ENCODE measurements around the gene VPS26A.

The VPS26A gene

DNA sequence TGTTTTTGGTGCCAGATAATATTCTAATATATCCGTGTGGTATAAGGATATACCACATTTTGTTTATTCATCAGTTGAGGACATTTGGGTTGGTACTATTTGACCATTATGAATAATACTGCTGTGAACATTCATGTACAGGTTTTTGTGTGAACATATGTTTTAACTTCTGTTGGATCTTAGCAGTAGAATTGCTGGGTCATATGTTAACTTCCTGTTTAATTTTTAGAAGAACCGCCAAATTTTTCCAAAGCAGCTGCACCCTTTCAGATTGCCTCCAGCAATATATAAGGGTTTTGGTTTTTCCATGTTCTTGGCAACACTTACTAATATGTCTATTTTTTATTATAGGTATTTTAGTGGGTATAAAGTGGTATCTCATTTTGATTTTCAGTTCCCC, 22.8 kb downstream of the VPS26A start:
- no peak overlapping the region for H3K9ac ChIP-seq (ENCODE audit: low read length)
- H3K36me3 ChIP-seq (ENCODE audit: insufficient read depth, low read length): no peaks in the 10 kb centered on the region
- no peaks in the 10 kb centered on the region for H3K27me3 ChIP-seq (ENCODE audit: insufficient read depth, low read length)
- no peaks in the 10 kb centered on the region for H3K9me3 ChIP-seq (ENCODE audit: low read length)
- H3K4me2 ChIP-seq (ENCODE audit: low read length): no peak overlapping the region
- H3F3A ChIP-seq (ENCODE audit: insufficient read depth, low read length): no peaks in the 10 kb centered on the region
- no peaks in the 10 kb centered on the region for H3K9me2 ChIP-seq (ENCODE audit: low read depth, low read length)
- no peak overlapping the region for H3K4me3 ChIP-seq (ENCODE audit: low read depth, low read length, poor library complexity, severe bottlenecking)
- no peak overlapping the region for H2AFZ ChIP-seq (ENCODE audit: low read length)
- H3K27ac ChIP-seq (ENCODE audit: low read depth, low read length, poor library complexity, severe bottlenecking): no peak overlapping the region
- TF ChIP-seq, protein P1, sequence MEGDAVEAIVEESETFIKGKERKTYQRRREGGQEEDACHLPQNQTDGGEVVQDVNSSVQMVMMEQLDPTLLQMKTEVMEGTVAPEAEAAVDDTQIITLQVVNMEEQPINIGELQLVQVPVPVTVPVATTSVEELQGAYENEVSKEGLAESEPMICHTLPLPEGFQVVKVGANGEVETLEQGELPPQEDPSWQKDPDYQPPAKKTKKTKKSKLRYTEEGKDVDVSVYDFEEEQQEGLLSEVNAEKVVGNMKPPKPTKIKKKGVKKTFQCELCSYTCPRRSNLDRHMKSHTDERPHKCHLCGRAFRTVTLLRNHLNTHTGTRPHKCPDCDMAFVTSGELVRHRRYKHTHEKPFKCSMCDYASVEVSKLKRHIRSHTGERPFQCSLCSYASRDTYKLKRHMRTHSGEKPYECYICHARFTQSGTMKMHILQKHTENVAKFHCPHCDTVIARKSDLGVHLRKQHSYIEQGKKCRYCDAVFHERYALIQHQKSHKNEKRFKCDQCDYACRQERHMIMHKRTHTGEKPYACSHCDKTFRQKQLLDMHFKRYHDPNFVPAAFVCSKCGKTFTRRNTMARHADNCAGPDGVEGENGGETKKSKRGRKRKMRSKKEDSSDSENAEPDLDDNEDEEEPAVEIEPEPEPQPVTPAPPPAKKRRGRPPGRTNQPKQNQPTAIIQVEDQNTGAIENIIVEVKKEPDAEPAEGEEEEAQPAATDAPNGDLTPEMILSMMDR (IDR thresholded peaks at IDR 0.05; ENCODE audit: low read length): no peak
- TF ChIP-seq EZH2 (IDR thresholded peaks at IDR 0.05; ENCODE audit: borderline replicate concordance, low read length): no peak
- peaks cover 13% of the 10 kb centered on the region; the same call in 1 of the 2 replicates for H3K79me2 ChIP-seq (ENCODE audit: insufficient read depth, low read length)
- no peaks in the 10 kb centered on the region for H4K20me1 ChIP-seq (ENCODE audit: insufficient read depth, low read length)
- H3K4me1 ChIP-seq (ENCODE audit: insufficient read depth, low read length, severe bottlenecking): peaks cover 8% of the 10 kb centered on the region

DNA sequence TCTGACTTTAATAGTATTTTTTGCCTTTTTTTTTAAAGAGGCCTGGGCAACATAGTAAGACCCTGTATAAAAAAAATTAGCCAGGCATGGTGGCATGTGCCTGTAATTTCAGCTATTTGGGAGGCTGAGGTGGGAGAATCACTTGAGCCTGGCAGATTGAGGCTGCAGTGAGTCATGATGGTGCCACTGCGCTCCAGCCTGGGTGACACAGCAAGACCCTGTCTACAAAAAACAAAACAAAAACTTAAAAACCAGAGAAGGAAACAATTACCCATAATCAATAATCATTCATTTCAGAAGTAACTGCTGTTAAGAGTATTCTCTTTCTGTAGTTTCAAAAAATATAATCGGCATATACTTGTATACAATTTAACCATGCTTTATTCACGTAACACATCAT, 28.0 kb downstream of the VPS26A start:
- H3F3A ChIP-seq (ENCODE audit: insufficient read depth, low read length): no peaks in the 10 kb centered on the region
- no peaks in the 10 kb centered on the region for H3K9me3 ChIP-seq (ENCODE audit: low read length)
- no peak overlapping the region for H3K4me3 ChIP-seq (ENCODE audit: low read depth, low read length, poor library complexity, severe bottlenecking)
- TF ChIP-seq EZH2 (IDR thresholded peaks at IDR 0.05; ENCODE audit: borderline replicate concordance, low read length): no peak
- TF ChIP-seq, protein P1 (IDR thresholded peaks at IDR 0.05; ENCODE audit: low read length): no peak
- H3K27ac ChIP-seq (ENCODE audit: low read depth, low read length, poor library complexity, severe bottlenecking): no peak overlapping the region
- no peaks in the 10 kb centered on the region for H3K79me2 ChIP-seq (ENCODE audit: insufficient read depth, low read length)
- H3K4me2 ChIP-seq (ENCODE audit: low read length): no peak overlapping the region
- H2AFZ ChIP-seq (ENCODE audit: low read length): no peak overlapping the region
- no peak overlapping the region for H3K9ac ChIP-seq (ENCODE audit: low read length)
- H3K27me3 ChIP-seq (ENCODE audit: insufficient read depth, low read length): no peaks in the 10 kb centered on the region
- no peaks in the 10 kb centered on the region for H3K9me2 ChIP-seq (ENCODE audit: low read depth, low read length)
- no peaks in the 10 kb centered on the region for H3K36me3 ChIP-seq (ENCODE audit: insufficient read depth, low read length)
- no peaks in the 10 kb centered on the region for H4K20me1 ChIP-seq (ENCODE audit: insufficient read depth, low read length)
- peaks cover under 1% of the 10 kb centered on the region for H3K4me1 ChIP-seq (ENCODE audit: insufficient read depth, low read length, severe bottlenecking)

DNA sequence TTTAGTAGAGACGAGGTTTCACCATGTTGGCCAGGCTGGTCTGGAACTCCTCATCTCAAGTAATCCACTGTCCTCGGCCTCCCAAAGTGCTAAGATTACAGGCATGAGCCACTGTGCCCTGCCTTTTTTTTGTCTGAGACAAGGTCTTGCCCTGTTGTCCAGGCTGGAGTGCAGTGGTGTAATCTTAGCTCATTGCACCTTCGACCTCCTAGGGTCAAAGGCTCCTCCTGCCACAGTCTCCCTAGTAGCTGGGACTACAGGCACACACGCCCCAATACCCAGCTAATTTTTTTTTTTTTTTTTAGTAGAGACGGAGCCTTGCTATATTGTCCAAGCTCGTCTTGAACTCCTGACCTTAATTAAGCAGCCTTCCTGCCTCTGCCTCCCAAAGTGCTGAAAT, 29.2 kb downstream of the VPS26A start:
- no peak overlapping the region for H3K4me3 ChIP-seq (ENCODE audit: low read depth, low read length, poor library complexity, severe bottlenecking)
- H3K9ac ChIP-seq (ENCODE audit: low read length): no peak overlapping the region
- H3K79me2 ChIP-seq (ENCODE audit: insufficient read depth, low read length): no peaks in the 10 kb centered on the region
- H3K4me2 ChIP-seq (ENCODE audit: low read length): no peak overlapping the region
- no peaks in the 10 kb centered on the region for H3K9me2 ChIP-seq (ENCODE audit: low read depth, low read length)
- H3K27ac ChIP-seq (ENCODE audit: low read depth, low read length, poor library complexity, severe bottlenecking): no peak overlapping the region
- no peaks in the 10 kb centered on the region for H3F3A ChIP-seq (ENCODE audit: insufficient read depth, low read length)
- H4K20me1 ChIP-seq (ENCODE audit: insufficient read depth, low read length): no peaks in the 10 kb centered on the region
- no peak for TF ChIP-seq EZH2 (IDR thresholded peaks at IDR 0.05; ENCODE audit: borderline replicate concordance, low read length)
- TF ChIP-seq, protein P1 (IDR thresholded peaks at IDR 0.05; ENCODE audit: low read length): no peak
- H3K9me3 ChIP-seq (ENCODE audit: low read length): no peaks in the 10 kb centered on the region
- H2AFZ ChIP-seq (ENCODE audit: low read length): no peak overlapping the region
- H3K36me3 ChIP-seq (ENCODE audit: insufficient read depth, low read length): peaks cover 12% of the 10 kb centered on the region; the same call in 1 of the 2 replicates
- no peaks in the 10 kb centered on the region for H3K27me3 ChIP-seq (ENCODE audit: insufficient read depth, low read length)
- H3K4me1 ChIP-seq (ENCODE audit: insufficient read depth, low read length, severe bottlenecking): no peaks in the 10 kb centered on the region

Data from OCI-LY1 (cell line).